Fibroblast of skin of left biceps (primary cell): Measurements from ENCODE around the gene UQCRC1.
"Not testable (repeated sequence)": the region's sequence is repeated elsewhere in the genome, so short reads cannot be mapped to it uniquely, and the experiment has no call there.

Source experiments
- DNase-seq, 2 experiments: peaks; one replicate each; pipeline ENCODE4 v3.0.0-alpha.2; 2013; ENCODE audit warnings: low read depth in 2 of 2

UQCRC1 gene

GRCh38 chr3:48555231-48555948, 54.1 kb downstream of the UQCRC1 start:
- no peak for DNase-seq

GRCh38 chr3:48553886-48554845, 55.3 kb downstream of the UQCRC1 start:
- no peak for DNase-seq

GRCh38 chr3:48553361-48553760, 56.1 kb downstream of the UQCRC1 start:
- DNase-seq: no peak

- no peak for DNase-seq
These were observed 57.1 kb downstream of the UQCRC1 start for GRCh38 chr3:48552111-48552951.

- not testable (repeated sequence) for DNase-seq
These were observed 57.8 kb downstream of the UQCRC1 start for GRCh38 chr3:48551651-48552050.
